ENCODE results near the gene KLHL30. TPM values are rescaled to one million over a fixed set of nuclear protein-coding genes. Genes with fewer than 3 reads are reported as not detected.

KLHL30 gene
- polyA plus RNA-seq, 1 donor (not counting 4 experiments of a cell fraction or from before 2014, with no cell fraction given), result not detected

GRCh38 chr2:238149841-238150572 lies 11.5 kb downstream of the KLHL30 start:
- Histone ChIP-seq H3K4me2 (ENCODE audit: control insufficient read depth, extremely low read depth, insufficient read depth, low read depth, low read length) (no peak overlapping the region), H3K9me3 (ENCODE audit: control insufficient read depth, low read depth, low read length) (no peaks in the 10 kb centered on the region), H3K9me1 (ENCODE audit: control insufficient read depth, extremely low read depth, insufficient read depth, low read length) (no peaks in the 10 kb centered on the region), H4K20me1 (ENCODE audit: control insufficient read depth, extremely low read depth, insufficient read depth, low read length) (no peaks in the 10 kb centered on the region), H3K79me2 (ENCODE audit: control insufficient read depth, insufficient read depth, low read length) (no peaks in the 10 kb centered on the region), H3K9ac (ENCODE audit: control insufficient read depth, extremely low read depth, insufficient read depth, low read length) (no peak overlapping the region), H3K27ac (ENCODE audit: control insufficient read depth, insufficient read depth, low read length) (no peak overlapping the region), H3K4me1 (ENCODE audit: control insufficient read depth, extremely low read depth, insufficient read depth, low read length) (no peaks in the 10 kb centered on the region), H2AFZ (ENCODE audit: control insufficient read depth, low read length) (no peak overlapping the region), H3K4me3 (ENCODE audit: control insufficient read depth in 2 of 3, extremely low read depth in 1 of 3, insufficient read depth in 2 of 3, low read depth in 1 of 3, low read length in 3 of 3) (no peak overlapping the region), H3K36me3 (ENCODE audit: control insufficient read depth in 2 of 2, extremely low read depth in 1 of 2, insufficient read depth in 2 of 2, low read length in 2 of 2) (no peaks in the 10 kb centered on the region), H3K27me3 (ENCODE audit: control insufficient read depth, extremely low read depth, insufficient read depth, low read length) (no peaks in the 10 kb centered on the region)
- DNase-seq (ENCODE audit: low read depth, low spot score), result no peak
- TF ChIP-seq EZH2 (IDR thresholded peaks at IDR 0.05; ENCODE audit: low read length), result no peak
- TF ChIP-seq, protein P1, sequence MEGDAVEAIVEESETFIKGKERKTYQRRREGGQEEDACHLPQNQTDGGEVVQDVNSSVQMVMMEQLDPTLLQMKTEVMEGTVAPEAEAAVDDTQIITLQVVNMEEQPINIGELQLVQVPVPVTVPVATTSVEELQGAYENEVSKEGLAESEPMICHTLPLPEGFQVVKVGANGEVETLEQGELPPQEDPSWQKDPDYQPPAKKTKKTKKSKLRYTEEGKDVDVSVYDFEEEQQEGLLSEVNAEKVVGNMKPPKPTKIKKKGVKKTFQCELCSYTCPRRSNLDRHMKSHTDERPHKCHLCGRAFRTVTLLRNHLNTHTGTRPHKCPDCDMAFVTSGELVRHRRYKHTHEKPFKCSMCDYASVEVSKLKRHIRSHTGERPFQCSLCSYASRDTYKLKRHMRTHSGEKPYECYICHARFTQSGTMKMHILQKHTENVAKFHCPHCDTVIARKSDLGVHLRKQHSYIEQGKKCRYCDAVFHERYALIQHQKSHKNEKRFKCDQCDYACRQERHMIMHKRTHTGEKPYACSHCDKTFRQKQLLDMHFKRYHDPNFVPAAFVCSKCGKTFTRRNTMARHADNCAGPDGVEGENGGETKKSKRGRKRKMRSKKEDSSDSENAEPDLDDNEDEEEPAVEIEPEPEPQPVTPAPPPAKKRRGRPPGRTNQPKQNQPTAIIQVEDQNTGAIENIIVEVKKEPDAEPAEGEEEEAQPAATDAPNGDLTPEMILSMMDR (optimal IDR thresholded peaks at IDR 0.05 in 1 of 3, IDR thresholded peaks at IDR 0.05 in 1 of 3, conservative IDR thresholded peaks at IDR 0.05 in 1 of 3; ENCODE audit: extremely low read depth in 1 of 3, insufficient read depth in 2 of 3, low read length in 3 of 3), result no peak
- no peak for FAIRE-seq
- dilution Hi-C loops (cut with MboI; ENCODE audit: extremely low pct_ligation_motif_present, low sequenced_read_pairs), result no loop called here

GRCh38 chr2:238150686-238151085 lies 12.2 kb downstream of the KLHL30 start:
- FAIRE-seq (no peak), DNase-seq (ENCODE audit: low read depth, low spot score) (no peak)
- no peaks in the 10 kb centered on the region for H3K9me3 ChIP-seq (ENCODE audit: control insufficient read depth, low read depth, low read length)
- no peak overlapping the region for H3K4me3 ChIP-seq (ENCODE audit: control insufficient read depth in 2 of 3, extremely low read depth in 1 of 3, insufficient read depth in 2 of 3, low read depth in 1 of 3, low read length in 3 of 3)
- no peaks in the 10 kb centered on the region for H3K9me1 ChIP-seq (ENCODE audit: control insufficient read depth, extremely low read depth, insufficient read depth, low read length)
- H2AFZ ChIP-seq (ENCODE audit: control insufficient read depth, low read length), result no peak overlapping the region
- no peaks in the 10 kb centered on the region for H3K36me3 ChIP-seq (ENCODE audit: control insufficient read depth in 2 of 2, extremely low read depth in 1 of 2, insufficient read depth in 2 of 2, low read length in 2 of 2)
- H3K79me2 ChIP-seq (ENCODE audit: control insufficient read depth, insufficient read depth, low read length), result no peaks in the 10 kb centered on the region
- no peak overlapping the region for H3K27ac ChIP-seq (ENCODE audit: control insufficient read depth, insufficient read depth, low read length)
- no peaks in the 10 kb centered on the region for H3K27me3 ChIP-seq (ENCODE audit: control insufficient read depth, extremely low read depth, insufficient read depth, low read length)
- no peaks in the 10 kb centered on the region for H4K20me1 ChIP-seq (ENCODE audit: control insufficient read depth, extremely low read depth, insufficient read depth, low read length)
- H3K4me1 ChIP-seq (ENCODE audit: control insufficient read depth, extremely low read depth, insufficient read depth, low read length), result no peaks in the 10 kb centered on the region
- no peak overlapping the region for H3K4me2 ChIP-seq (ENCODE audit: control insufficient read depth, extremely low read depth, insufficient read depth, low read depth, low read length)
- TF ChIP-seq, protein P1 (optimal IDR thresholded peaks at IDR 0.05 in 1 of 3, IDR thresholded peaks at IDR 0.05 in 1 of 3, conservative IDR thresholded peaks at IDR 0.05 in 1 of 3; ENCODE audit: extremely low read depth in 1 of 3, insufficient read depth in 2 of 3, low read length in 3 of 3), result no peak
- no peak for TF ChIP-seq EZH2 (IDR thresholded peaks at IDR 0.05; ENCODE audit: low read length)
- dilution Hi-C loops (cut with MboI; ENCODE audit: extremely low pct_ligation_motif_present, low sequenced_read_pairs), result no loop called here
- H3K9ac ChIP-seq (ENCODE audit: control insufficient read depth, extremely low read depth, insufficient read depth, low read length), result no peak overlapping the region
